GM12801 (cell line): ENCODE data around the gene COLGALT1.

ENCODE experiments used
- TF ChIP-seq, protein P1 (sequence below): IDR thresholded peaks from one replicate; pipeline ENCODE4 v1.5.1; 2011; ENCODE audit warnings: control low read depth; ENCODE audit not compliant: insufficient read length; ENCODE audit errors: extremely low read depth

COLGALT1 gene

DNA sequence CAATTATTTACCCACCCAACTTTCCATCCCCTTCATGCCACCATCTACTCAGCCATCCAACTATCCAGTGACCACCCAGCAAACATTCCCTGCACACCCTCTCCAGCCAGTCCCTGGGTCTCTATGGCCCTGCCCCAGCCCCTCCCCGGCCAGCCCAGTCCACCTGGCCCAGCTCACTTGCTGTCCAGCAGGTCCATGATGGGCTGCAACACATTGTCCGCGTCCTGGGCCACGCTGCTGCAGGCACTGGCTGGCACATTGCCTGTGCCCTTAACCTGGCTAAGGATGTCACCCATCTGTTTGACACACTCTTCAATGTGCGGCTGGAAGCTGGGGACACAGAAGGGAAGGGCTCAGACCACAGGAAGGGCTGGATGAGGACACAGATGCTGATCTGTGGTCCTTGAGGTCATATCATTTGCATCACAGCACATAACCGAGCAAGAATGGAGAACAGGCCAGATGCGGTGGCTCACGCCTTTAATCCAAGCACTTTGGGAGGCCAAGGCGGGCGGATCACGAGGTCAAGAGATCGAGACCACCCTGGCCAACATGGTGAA is 71.1 kb downstream of the COLGALT1 start:
- TF ChIP-seq, protein P1, sequence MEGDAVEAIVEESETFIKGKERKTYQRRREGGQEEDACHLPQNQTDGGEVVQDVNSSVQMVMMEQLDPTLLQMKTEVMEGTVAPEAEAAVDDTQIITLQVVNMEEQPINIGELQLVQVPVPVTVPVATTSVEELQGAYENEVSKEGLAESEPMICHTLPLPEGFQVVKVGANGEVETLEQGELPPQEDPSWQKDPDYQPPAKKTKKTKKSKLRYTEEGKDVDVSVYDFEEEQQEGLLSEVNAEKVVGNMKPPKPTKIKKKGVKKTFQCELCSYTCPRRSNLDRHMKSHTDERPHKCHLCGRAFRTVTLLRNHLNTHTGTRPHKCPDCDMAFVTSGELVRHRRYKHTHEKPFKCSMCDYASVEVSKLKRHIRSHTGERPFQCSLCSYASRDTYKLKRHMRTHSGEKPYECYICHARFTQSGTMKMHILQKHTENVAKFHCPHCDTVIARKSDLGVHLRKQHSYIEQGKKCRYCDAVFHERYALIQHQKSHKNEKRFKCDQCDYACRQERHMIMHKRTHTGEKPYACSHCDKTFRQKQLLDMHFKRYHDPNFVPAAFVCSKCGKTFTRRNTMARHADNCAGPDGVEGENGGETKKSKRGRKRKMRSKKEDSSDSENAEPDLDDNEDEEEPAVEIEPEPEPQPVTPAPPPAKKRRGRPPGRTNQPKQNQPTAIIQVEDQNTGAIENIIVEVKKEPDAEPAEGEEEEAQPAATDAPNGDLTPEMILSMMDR, result no peak

DNA sequence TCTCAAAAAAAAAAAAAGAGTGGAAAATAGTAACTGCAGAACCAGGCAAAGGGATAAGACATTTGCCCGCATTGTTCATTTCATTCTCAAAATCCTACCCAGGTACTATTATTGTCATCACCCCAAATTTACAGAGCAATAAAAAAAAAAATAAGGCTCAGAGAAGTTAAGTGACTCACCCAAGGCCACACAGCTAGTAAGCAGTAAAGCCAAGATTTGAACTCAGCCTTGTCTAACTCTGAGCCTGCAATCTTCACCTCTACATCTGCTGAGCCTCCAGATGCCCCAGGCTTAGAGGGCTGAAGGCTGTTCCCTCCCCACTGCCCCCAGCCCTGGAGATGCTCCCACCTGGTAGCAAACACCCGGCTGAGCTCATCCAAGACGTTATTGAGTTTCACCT is 71.7 kb downstream of the COLGALT1 start:
- TF ChIP-seq, protein P1, result no peak

DNA sequence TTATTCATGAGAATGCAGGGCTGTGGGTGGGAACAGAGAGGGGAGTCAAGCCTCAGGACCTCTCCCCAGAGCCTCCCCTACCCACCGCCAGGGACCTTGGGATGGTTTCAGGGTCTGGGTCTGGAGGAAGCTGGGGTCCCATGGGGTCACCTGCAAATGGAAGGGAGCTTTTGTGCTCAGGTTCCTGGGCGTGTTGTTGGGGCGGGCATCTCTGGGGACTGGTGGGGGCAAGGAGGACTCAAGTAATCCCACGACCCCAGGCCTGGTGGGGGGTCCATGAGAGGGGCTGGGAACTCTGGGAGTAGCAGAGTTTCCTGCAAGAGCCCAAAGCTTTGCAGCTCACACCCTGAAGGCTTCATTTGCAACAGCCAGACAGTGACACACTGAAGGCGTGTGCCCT is 72.5 kb downstream of the COLGALT1 start:
- TF ChIP-seq, protein P1, result no peak

DNA sequence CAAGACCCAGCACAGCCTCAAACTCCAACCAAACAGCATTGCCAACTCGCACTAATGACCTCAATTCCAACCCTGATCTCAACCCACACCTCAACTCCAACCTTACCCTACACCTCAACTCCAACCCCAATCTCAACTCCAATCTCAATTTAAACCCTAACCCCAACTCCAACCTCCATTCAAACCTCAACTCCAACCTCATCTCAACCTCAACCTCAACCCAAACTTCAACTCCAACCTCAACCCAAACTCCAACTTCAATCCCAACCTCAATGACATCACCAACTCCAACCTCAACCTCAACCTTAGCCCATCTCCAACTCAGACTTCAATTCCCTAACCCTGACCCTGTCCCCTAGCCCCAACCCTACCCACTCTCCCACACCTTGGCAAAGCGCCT is 74.3 kb downstream of the COLGALT1 start:
- TF ChIP-seq, protein P1, result no peak

DNA sequence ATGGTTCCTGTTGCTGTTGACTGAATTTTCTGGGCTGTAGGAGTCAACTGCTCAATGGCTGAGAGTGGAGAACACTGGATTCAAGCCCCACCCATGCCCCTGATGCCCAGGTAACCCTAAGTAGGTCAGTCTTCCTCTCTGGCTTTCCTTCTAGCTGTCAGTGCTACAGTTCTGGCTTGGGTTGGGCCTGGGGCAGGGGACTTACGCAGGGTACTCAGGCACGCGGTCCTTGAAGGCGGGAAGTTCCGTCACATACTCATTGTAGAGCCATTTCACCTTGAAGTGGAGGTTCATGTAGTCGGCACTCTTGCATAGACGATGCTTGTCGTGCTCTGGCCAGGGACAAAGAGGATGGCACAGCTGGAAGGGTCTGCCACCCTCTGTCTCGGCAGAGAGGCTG is 77.1 kb downstream of the COLGALT1 start:
- TF ChIP-seq, protein P1, result no peak
